Suprapubic skin (tissue), 2 donors: Measurements from ENCODE around the gene CAV1.

Source experiments
- EP300 ChIP-seq: sonication (generic); formaldehyde crosslinking; IDR thresholded peaks from one replicate; pipeline ENCODE4 v1.6.1; 2017; ENCODE audit warnings: antibody characterized with exemption
- POLR2A ChIP-seq, 2 donors: fragments of 450-650 bp; IDR thresholded peaks; one replicate each; pipeline ENCODE4 v1.6.1; 2017; ENCODE audit warnings: antibody characterized with exemption in 2 of 2, mild to moderate bottlenecking in 2 of 2, moderate library complexity in 2 of 2

DNA sequence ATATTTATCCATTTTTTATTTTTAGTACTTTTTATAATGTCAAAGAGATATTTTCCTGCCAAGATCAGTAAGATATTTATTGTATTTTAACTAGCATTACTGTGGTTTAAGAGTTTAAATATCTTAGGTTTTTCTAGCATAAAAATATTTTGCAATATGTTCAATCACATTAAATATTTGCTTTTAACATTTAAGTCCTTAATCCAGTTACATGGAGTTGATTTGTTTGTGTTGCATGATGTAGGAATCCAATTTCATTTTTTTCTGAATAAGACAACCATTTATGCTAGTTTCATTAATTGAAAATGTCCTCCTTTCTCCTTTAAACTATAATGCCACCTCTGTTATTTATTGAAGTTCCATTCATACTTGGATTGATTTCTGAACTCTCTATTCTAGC, 41.8 kb downstream of the CAV1 start:
- TF ChIP-seq POLR2A (IDR thresholded peaks at IDR 0.05) (no peak), EP300 (no peak)
